GM21526 (cell line): ENCODE results near the gene HNRNPUL2.
"Not testable (repeated sequence)": the region's sequence is repeated elsewhere in the genome, so short reads cannot be mapped to it uniquely, and the experiment has no call there.

Experiments
- ATAC-seq: cut with Tn5 transposase; IDR thresholded peaks from one replicate; pipeline ENCODE4 v1.9.1; 2021; ENCODE audit warnings: moderate library complexity; ENCODE audit not compliant: unreplicated experiment, low FRiP score

HNRNPUL2 gene

DNA sequence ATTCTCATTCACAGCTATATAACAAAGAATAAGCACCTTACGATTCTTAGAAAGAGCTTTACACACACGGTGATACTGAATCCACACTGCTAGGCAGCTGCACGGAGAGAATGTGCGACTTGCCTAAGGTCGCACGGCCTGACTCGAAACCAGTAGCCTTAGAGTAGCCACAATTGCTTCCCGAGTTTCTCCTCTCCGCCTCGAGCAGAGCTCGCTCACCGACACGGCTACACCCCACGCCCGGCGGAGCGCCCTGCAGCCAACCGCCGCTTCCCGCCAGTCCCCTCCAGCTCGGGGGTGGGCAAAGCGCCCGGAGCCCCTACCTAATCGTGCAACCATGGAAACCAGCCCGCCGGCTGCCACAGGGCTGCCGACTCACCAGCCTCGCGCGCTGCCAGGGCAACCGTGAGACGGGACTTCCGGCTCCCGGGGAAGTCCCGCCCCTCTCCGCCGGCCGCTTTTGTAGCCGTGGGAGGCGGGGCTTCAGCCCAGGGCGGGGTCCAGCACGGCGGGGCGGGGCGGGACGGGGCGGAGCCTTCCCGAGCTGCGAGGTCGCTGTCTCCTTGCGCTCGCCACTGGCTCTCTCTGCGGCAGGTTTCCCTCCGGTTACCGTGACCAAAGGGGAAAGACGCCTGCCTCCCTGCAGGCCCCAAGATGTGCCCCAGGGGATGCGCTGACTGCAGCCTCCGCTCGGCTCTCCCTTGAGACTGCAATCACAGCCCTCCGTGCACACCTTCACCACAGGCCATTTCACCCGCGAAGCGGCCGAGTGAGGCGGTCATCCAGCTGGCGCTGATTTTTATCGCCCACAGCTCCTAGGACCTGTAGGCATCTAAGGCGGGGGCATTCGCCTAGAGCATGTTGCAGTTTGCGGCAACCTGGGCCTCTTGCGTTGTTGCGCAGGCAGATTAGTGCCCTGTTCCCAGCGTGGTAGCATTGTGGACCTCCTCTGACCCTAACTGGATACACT, 21.1 kb downstream of the HNRNPUL2 start:
- ATAC-seq = peak; percentile 43

DNA sequence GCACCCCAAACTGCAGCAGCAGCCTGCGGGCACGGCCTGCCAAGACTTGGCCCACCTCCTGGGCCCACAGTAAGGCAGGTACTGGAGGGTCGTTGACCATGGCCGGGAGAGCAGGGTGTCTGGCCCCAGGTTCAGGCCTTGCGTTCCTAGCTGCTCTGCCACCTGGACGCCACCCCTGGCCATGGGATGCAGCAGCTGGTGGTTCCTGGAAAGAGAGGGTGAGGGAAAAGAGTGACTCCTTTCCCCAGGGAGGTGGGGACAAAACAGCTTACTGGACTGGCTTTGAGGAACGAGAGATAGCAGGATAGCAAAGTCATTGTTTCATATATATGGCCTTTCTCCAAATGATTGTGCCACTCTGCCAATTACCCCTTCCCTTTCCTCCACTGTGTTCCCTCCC, 21.8 kb downstream of the HNRNPUL2 start:
- ATAC-seq = no peak

- ATAC-seq = not testable (repeated sequence)
These were observed 23.3 kb downstream of the HNRNPUL2 start for GRCh38 chr11:62703921-62704320.

- ATAC-seq = no peak
These were observed 25.0 kb downstream of the HNRNPUL2 start for GRCh38 chr11:62702246-62702645.

DNA sequence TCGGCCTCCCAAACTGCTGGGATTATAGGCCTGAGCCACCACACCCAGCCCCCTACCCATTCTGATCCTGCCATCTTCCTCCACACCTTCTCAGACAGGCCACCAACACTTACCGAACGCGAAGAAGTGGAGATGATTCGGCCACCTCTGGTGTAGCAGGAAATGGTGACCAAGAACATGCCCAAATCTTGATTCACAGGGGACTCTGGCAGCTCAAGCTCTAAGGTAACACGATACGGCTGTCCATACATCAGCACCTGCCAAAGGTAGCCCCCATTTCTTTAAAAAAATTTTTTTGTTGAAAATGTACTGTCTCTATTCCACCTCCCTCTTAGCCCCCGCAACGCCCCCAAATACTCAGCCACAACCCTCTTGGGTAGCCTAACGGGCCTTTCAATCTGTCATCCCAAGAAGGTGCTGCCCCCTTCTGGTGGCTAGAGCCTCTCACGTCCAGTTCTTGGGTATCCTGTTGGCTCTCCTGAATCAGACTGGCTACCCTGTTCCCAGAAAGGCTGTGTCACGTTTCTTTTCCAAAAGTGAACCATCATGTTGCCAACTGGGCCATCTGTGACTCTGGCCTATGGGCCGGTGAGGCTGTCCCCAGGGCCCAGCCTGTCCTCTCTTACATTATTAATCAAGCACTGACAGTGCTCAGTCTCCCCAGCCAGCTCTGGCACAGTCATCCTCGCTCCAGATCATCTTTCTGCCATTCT, 32.6 kb downstream of the HNRNPUL2 start:
- ATAC-seq = no peak

DNA sequence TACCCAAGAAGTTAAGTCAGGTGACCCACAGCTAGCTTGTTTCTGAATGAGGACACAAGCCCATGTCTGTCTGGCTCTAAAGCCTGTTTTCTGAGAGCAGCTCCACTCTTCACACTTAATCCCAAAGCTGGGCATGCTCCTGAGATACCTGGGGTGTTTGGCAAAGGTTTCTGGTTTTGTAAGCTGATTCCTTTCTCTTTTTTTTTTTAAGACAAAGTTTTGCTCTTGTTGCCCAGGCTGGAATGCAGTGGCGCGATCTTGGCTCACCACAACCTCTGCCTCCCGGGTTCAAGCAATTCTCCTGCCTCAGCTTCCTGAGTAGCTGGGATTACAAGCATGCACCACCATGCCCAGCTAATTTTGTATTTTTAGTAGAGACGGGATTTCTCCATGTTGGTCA, 33.6 kb downstream of the HNRNPUL2 start:
- ATAC-seq = not testable (repeated sequence)

DNA sequence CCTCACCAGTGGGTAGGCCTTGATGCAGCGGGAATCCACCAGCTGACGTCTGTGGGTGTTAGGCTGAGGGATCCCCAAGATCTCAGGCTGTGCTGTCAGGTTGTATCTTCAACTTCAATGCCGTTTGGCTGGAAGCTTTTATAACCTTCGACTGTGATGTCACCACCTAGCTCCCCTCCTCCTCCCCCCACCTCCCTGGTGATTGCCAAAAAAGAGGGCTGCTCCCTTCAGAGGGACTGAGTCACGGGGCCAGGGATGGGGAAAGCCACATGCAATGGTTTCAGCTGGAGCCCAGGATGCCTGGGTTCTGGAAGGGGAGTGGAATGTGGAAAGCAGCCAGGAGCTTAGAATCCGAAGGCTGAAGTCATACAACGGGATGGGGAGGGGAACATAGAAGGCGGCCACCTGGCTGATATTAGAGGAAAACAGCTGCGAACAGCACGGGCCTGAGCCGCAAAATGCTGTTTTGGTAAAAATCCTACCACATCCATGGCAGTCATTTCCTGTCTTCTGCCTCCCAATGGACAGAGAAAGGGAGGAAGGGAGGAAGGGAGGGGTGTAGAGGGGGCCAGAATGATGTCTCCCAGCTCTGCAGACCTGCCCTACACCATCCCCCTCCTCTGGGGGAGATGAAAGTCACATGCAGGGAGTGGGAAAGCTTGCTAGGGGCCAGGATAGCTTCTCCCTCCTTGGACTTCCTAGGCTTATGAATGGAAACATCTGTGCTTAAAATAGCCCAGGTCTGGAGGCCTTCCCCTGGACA, 37.7 kb downstream of the HNRNPUL2 start, which contains the start of gene LRRN4CL:
Gene LRRN4CL, minus strand, starts transcription at position 110 of the 763 bp plus-strand sequence. CDS start 1,022 bp downstream, outside the sequence.
- ATAC-seq = no peak

DNA sequence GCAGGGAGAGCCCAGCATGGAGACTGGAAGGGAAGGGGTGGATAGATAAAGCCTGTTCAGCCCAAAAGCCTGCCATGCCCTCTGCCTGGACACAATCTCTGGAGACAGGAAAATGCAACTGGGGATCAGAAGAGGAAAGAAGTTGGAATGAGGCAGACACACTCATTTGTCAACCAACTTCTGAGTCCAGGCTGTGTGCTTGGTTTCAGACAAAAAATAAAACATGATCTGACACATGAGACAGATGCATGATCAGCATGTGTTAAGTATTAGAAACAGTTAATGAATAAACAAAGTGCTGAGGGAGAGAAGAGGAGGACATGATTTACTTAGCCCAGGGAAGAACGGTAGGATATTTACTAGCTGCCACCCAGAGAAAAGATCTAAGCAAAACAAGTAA, 38.8 kb downstream of the HNRNPUL2 start:
- ATAC-seq = no peak

DNA sequence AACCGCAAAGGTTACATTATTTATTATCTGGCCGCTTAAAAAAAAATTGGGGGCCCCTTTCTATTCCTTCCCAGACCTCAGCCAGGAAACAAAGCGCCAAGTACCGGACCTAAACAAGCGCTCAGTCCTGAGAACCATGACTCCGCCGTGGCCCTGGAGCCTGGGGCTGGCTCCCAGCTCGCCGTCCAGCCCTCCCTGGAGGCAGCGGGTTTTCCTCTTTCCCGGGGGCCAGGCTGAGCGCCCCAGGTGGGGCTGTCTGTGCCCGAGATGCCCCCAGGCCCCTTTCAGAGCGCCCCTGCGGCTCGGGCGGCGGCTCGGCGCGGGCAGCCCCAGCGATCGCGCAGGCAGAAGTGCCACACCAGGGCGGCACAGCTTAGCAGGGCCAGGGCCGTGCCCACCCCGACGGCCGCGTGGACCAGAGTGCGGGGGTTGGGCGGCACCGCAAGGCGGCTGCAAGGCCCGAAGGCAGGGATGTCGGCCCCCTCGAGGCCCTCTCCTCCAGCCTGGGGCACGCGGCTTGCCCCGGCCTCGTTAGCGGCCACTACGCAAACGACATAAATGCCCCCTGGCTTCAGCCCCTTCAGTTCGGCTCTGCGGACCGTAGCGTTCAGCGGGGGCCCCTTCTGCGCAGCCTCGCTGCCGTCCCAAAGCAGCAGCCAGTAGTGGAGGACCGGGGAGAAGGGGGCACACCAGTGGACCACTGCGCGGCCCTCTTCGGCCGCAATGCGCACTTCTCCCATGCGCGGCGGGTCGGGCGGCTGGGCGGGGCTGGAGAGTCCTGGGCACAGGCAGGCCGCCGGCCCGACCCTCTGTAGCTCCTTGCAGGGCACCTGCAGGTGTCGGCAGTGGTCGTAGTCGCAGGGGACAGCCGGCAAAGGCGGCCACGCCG, 39.5 kb downstream of the HNRNPUL2 start:
- ATAC-seq = no peak

DNA sequence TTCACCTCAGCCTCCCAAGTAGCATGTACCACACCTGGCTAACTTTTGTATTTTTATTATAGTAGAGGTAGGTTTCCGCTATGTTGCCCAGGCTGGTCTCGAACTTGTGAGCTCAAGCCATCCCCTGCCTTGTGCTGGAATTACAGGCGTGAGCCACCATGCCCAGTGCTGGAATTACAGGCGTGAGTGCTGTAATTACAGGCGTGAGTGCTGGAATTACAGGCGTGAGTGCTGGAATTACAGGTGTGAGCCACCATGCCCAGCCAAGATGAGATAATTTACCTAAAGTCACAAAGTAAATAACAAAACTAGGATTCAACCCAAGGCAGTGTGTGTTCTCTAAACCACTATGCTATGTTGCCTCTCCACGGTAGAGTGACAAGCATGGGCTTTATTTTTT, 44.7 kb downstream of the HNRNPUL2 start:
- no peak for ATAC-seq

DNA sequence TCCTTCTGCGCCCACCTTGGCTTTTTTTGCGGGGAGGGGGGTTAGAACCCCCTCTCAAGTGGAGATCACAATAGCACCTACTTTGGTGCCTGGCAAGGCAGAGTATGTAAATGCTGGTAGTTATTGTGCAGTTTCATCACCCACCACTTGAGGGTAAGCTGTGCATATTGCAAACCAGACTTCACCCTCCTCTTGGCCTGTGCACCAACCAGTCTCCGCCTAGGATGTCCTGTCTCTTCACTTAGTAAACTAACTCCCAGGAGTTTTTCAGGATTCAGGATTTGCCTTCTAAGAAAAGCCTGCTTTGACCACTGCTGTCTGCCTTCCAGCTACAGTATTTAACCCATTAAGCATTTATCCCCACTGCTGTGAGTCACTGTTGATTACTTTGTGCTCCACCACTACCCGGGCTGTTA, 46.4 kb downstream of the HNRNPUL2 start:
- ATAC-seq = no peak

GRCh38 chr11:62678770-62679696, 48.2 kb downstream of the HNRNPUL2 start, which contains the start of gene UBXN1:
Gene UBXN1, minus strand, starts transcription at chr11:62679073. Its CDS starts 150 bp downstream, at chr11:62678923.
- ATAC-seq = no peak

- ATAC-seq = no peak
These were observed 48.9 kb downstream of the HNRNPUL2 start for GRCh38 chr11:62678433-62678769.

DNA sequence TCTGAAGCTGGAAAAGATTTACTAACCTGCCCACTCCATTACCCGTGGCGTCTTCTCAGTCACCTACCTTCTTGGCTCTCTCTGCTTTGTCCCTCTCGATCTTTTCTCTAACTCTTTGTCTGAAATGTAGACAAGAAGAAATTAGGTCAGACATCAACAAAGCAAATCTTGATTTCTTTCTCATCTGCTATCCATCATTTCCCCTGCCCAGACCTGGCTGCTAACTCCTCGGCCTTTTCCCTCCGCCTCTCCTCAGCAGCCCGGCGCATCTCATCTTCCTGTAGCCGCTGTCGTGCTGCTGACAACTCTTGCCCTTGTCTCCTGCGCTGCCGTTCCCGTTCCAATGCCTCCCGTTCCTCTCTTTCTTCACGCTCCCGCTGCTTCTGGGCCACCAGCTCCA, 49.5 kb downstream of the HNRNPUL2 start:
- ATAC-seq = no peak

DNA sequence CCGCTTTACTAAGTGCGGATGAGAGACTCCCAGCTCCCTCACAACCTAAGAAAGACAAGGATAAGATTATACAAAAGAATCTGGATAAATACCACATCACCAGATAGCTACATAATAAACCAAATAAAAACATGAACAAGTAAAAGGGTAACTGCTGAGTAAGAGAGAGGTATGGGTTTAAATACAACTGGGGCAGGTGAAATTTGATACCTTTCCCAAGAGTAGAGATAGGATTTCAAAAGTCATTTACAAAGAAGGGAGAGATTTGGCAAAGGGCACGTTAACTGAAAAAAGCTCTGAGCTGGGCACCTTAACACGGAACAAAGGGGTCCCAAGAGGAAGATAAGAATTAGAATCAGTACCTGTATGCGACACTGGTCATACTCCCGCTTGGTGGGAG, 50.1 kb downstream of the HNRNPUL2 start:
- ATAC-seq = no peak

DNA sequence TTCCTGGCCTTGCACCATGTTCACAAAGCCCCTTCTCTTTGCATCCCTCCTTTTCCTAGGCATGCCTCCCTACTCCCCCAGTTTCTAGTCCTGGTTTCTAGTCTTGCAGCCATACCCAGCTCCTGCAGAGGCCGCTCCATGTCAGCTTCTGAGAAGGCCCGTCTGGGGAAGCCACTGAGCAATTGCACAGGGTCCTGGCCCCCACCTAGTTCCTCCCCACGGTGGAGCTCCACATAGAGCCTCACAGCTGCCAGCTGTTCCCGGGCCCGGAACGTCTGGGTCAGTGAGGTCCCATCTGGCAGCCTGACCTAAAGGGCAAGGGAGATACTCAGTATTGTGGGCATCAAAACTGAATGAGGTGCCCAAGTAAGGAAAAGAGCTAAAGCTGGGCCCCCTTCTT, 50.6 kb downstream of the HNRNPUL2 start:
- no peak for ATAC-seq

- not testable (repeated sequence) for ATAC-seq
These were observed 51.8 kb downstream of the HNRNPUL2 start for GRCh38 chr11:62675415-62675814.

- no peak for ATAC-seq
These were observed 54.1 kb downstream of the HNRNPUL2 start for GRCh38 chr11:62673196-62673525.
